Hematopoietic multipotent progenitor cell treated with erythropoietin and hydrocortisone succinate and interleukin-3 and kit ligand, for 17 days (in vitro differentiated cells): Measurements from ENCODE around the gene SULT2B1.
A peak's percentile ranks its signal among the peaks of the same experiment; 100 is the strongest.
"Not testable (repeated sequence)": the region's sequence is repeated elsewhere in the genome, so short reads cannot be mapped to it uniquely, and the experiment has no call there.

Experiments used
- DNase-seq: peaks from one replicate; pipeline ENCODE4 v3.0.0-alpha.2; 2015; ENCODE audit warnings: low spot score

Gene SULT2B1

DNA sequence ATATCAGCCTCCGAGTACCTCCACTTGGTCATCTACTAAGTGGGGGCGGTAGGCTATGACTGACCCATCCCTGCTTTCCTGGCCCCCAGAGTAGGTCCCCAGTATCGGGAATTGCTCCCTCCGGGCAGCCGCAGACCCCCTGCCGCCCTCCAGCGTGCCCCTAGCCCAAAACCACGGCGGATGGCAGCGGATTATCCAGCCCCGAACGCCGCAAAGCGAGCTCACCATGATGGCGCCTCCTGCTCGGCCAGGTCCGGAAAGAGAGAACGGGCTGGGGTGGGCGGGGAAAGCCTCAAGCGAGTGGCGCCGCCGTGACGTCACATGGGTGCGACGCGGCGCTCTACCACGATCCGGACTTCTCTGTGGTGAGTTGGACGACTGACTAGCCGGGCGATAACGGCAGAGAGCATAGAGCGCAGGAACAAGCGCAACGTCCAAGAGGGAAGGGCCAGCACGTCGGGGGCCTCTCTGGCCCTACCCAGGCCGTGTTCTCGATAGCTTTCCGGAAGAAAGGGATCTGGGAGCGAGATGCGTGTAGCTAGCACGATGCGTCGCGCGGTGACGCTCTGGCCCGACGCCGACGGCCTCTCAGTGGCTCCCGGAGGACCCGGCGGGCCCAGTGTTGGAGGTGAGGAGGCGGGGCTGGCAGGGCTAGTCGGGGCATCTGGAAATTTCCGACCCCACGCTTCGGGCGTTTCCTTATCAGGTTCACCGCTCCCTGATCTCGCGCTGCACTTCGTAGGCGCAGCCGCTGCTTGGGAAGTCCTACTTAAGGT is 67.1 kb downstream of the SULT2B1 start, which contains the start of the genes RPL18 and SPHK2:
Gene RPL18 (minus strand): TSS at position 263 of the 776 bp plus-strand sequence. CDS start 35 bp downstream, at position 228.
Gene SPHK2 (plus strand): TSS at position 591 of the 776 bp plus-strand sequence. CDS start 1,009 bp downstream, outside the sequence.
- peak; percentile 98 for DNase-seq

- no peak for DNase-seq
These were observed 68.0 kb downstream of the SULT2B1 start for GRCh38 chr19:48619692-48620585.

GRCh38 chr19:48623556-48624066 is 71.6 kb downstream of the SULT2B1 start:
- no peak for DNase-seq

GRCh38 chr19:48624067-48624594 is 72.2 kb downstream of the SULT2B1 start:
- peak; percentile 97 for DNase-seq

- DNase-seq, result no peak
These were observed 73.1 kb downstream of the SULT2B1 start for GRCh38 chr19:48624791-48625723.

- DNase-seq, result no peak
These were observed 73.9 kb downstream of the SULT2B1 start for GRCh38 chr19:48625891-48626327.

- DNase-seq, result no peak
These were observed 75.4 kb downstream of the SULT2B1 start for GRCh38 chr19:48627201-48627864.

GRCh38 chr19:48627865-48628314 is 75.9 kb downstream of the SULT2B1 start:
- DNase-seq, result no peak

DNA sequence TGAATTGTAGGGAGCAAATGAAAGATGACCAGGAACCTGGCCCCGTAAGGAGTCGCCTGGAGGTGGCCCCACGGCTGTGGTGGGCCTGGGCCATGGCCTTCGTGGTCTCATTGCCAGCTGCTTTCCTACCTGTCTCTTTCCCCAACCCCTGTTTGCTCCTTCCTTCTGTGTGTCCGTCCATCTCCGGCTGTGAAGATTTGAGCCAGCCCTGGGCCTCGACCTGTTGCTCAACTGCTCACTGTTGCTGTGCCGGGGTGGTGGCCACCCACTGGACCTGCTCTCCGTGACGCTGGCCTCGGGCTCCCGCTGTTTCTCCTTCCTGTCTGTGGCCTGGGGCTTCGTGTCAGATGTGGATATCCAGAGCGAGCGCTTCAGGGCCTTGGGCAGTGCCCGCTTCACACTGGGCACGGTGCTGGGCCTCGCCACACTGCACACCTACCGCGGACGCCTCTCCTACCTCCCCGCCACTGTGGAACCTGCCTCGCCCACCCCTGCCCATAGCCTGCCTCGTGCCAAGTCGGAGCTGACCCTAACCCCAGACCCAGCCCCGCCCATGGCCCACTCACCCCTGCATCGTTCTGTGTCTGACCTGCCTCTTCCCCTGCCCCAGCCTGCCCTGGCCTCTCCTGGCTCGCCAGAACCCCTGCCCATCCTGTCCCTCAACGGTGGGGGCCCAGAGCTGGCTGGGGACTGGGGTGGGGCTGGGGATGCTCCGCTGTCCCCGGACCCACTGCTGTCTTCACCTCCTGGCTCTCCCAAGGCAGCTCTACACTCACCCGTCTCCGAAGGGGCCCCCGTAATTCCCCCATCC is 76.7 kb downstream of the SULT2B1 start:
- no peak for DNase-seq

DNA sequence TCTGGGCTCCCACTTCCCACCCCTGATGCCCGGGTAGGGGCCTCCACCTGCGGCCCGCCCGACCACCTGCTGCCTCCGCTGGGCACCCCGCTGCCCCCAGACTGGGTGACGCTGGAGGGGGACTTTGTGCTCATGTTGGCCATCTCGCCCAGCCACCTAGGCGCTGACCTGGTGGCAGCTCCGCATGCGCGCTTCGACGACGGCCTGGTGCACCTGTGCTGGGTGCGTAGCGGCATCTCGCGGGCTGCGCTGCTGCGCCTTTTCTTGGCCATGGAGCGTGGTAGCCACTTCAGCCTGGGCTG is 77.3 kb downstream of the SULT2B1 start:
- no peak for DNase-seq

GRCh38 chr19:48629599-48630295 is 77.8 kb downstream of the SULT2B1 start:
- DNase-seq, result peak; percentile 58

- DNase-seq, result peak; percentile 88
These were observed 78.5 kb downstream of the SULT2B1 start for GRCh38 chr19:48630296-48631063.

GRCh38 chr19:48631225-48631624 is 79.3 kb downstream of the SULT2B1 start:
- no peak for DNase-seq

DNA sequence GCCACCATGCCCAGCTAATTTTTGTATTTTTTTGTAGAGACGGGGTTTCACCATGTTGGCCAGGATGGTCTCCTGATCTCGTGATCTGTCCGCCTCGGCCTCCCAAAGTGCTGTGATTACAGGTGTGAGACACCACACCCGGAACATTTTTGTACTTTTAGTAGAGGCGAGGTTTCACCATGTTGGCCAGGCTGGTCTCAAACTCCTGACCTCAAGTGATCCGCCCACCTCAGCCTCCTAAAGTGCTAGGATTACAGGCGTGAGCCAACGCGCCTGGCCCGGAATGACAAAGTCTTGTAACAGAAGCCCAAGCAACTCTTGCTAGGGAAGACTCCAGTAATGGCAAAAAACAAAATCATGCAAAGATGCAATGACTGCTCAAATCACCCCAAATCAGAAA is 80.3 kb downstream of the SULT2B1 start:
- not testable (repeated sequence) for DNase-seq

DNA sequence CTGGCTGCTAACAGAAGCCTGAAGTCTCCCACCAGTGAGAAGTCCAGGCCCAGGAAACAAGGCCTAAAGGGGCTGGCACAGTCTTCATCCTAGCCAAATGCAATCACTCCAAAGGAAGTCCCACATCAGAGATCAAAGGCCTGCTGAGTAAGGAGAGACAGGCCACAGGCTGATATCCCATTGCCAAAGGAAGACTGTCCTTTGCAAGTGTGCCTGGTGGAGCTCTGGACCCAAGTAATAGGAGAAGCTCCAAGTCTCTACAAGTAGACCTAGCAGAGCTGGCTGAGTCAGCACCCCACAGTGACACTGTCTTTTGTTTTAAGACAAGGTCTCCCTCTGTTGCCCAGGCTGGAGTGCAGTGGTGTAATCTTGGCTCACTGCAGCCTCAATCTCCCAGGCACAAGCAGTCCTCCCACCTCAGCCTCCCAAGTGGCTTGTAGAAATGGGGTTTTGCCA is 80.7 kb downstream of the SULT2B1 start:
- peak; percentile 66 for DNase-seq

DNA sequence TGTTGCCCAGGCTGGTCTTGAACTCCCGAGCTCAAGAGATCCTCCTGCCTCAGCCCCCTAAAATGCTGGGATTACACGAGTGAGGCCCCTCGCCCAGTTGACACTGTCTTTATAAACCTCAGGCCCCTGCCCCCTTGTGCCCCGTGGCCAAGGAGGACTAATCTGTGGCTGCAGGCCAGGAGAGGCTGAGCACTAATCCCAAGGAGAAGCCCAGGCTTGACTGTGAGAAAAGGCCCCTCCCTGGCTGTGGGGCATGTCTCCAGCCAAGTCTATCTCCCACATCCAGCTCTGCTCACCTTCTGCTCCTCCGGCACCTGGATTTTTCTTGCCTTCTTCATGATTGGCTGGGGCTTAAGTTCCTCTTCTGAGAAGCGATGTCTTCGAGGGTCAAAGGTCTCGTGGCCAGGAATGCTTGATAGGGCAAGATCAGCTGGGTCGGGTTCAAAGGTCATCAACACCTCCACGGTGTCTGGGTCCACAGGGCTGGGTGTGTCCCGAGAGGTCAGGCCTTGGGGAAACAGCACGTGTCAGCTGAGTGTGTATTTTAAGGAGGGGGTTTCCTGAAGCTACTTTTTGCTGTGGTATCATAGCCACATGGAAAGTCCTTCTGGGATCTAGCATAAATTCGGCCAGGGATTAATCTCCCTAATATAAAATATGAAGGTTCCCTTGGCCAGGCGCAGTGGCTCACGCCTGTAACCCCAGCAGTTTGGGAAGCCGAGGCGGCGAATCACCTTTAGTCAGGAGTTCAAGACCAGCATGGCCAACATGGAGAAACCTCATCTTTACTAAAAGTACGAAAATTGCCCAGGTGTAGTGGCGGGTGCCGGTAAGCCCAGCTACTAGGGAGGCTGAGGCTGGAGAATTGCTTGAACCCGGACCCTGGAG is 81.4 kb downstream of the SULT2B1 start:
- DNase-seq, result peak; percentile 58

DNA sequence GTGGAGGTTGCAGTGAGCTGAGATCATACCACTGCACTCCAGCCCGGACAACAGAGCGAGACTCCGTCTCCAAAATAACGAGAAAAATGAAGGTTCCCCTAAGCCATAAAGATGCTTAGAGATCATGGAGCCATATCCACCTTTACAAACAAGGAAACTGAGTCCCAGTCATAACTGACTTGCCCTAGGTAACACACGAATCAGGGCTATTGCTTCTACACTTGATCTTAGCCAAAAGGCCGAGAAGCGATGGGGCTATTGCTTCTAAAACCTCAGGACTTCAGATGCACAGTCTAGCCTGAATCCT is 82.0 kb downstream of the SULT2B1 start:
- no peak for DNase-seq
